ENCODE data around the gene ZC3H18.

- TF ChIP-seq ZNF274 (IDR thresholded peaks at IDR 0.05; ENCODE audit: low read depth, low read length) (no peak), YY1 (IDR thresholded peaks at IDR 0.05; ENCODE audit: insufficient read depth, insufficient read length) (no peak), SUZ12 (IDR thresholded peaks at IDR 0.05; ENCODE audit: extremely low read depth, insufficient read depth, insufficient read length) (no peak)
These were observed 61.2 kb downstream of the ZC3H18 start for GRCh38 chr16:88631384-88631783.
